Spleen (tissue), 11 donors: ENCODE measurements around the gene HNRNPM. TPM values are rescaled to one million over a fixed set of nuclear protein-coding genes. Genes with fewer than 3 reads are reported as not detected.

ENCODE experiments used
- DNase-seq: peaks from one replicate; pipeline ENCODE4 v3.0.0-alpha.2; 2020
- H3K27ac ChIP-seq, 8 donors: fragments of 200-600 bp; sonication (generic) in 7 of 8; 1 replicate in 4 of 8; 2 replicates in 4 of 8; pipeline versions ENCODE4 v1.5.0 to v1.8.0; 2016 to 2021; ENCODE audit warnings: inconsistent platforms in 4 of 8, mild to moderate bottlenecking in 4 of 8, moderate library complexity in 1 of 8
- H3K27me3 ChIP-seq, 7 donors: fragments of 200-600 bp; sonication (generic) in 6 of 7; replicated peaks in 1 of 7; 1 replicate in 4 of 7; 2 replicates in 3 of 7; pipeline versions ENCODE4 v1.5.0 to v1.8.0; 2016 to 2021; ENCODE audit warnings: inconsistent platforms in 3 of 7, mild to moderate bottlenecking in 1 of 7
- H3K36me3 ChIP-seq, 6 donors: fragments of 200-600 bp; sonication (generic) in 5 of 6; 1 replicate in 4 of 6; 2 replicates in 2 of 6; pipeline versions ENCODE4 v1.5.0 to v1.8.0; 2016 to 2021; ENCODE audit warnings: inconsistent platforms in 2 of 6
- H3K4me1 ChIP-seq, 6 donors: fragments of 200-600 bp; sonication (generic) in 5 of 6; 1 replicate in 3 of 6; 2 replicates in 3 of 6; pipeline versions ENCODE4 v1.5.0 to v1.8.0; 2016 to 2021; ENCODE audit warnings: inconsistent platforms in 3 of 6
- H3K4me3 ChIP-seq, 8 donors: fragments of 200-600 bp; sonication (generic) in 7 of 8; 1 replicate in 4 of 8; 2 replicates in 4 of 8; pipeline versions ENCODE4 v1.5.0 to v1.8.0; 2016 to 2021; ENCODE audit warnings: inconsistent platforms in 4 of 8, mild to moderate bottlenecking in 4 of 8, moderate library complexity in 2 of 8
- H3K9me3 ChIP-seq, 8 donors: fragments of 200-600 bp; sonication (generic) in 7 of 8; 1 replicate in 4 of 8; 2 replicates in 4 of 8; pipeline versions ENCODE4 v1.5.0 to v1.8.0; 2016 to 2021; ENCODE audit warnings: inconsistent platforms in 4 of 8
- CTCF ChIP-seq, 11 experiments: fragments of 200-600 bp in 7 of 11; fragments of 450-650 bp in 4 of 11; sonication (generic) in 4 of 11; IDR thresholded peaks in 8 of 11; conservative IDR thresholded peaks in 3 of 11; 1 replicate in 7 of 11; 2 replicates in 4 of 11; pipeline versions ENCODE4 v1.4.0 to v1.8.0; 2016 to 2021; ENCODE audit warnings: antibody characterized with exemption in 11 of 11, inconsistent platforms in 4 of 11, mild to moderate bottlenecking in 1 of 11
- POLR2A ChIP-seq, 3 donors: fragments of 450-650 bp; IDR thresholded peaks; one replicate each; pipeline ENCODE4 v1.5.1; 2017; ENCODE audit warnings: antibody characterized with exemption in 3 of 3, mild to moderate bottlenecking in 1 of 3
- POLR2AphosphoS5 ChIP-seq, 3 donors: sonication (generic); formaldehyde crosslinking; IDR thresholded peaks; one replicate each; pipeline ENCODE4 v1.5.1; 2017; ENCODE audit warnings: antibody characterized with exemption in 3 of 3
- WGBS, 5 donors: extraction: QIAGEN DNeasy Blood & Tissue Kit in 3 of 5; methylation state at CpG; one replicate each; pipeline versions ENCODE4 v1.1.5 to v1.1.7; 2013 to 2018; 5-methylcytosine and 5-hydroxymethylcytosine counted together
- intact Hi-C: fragments of 100-400 bp; cut with DNase I; formaldehyde crosslinking; loops from one replicate; pipeline ENCODE4 v1.15.0; 2023; ENCODE audit warnings: low total_unique reads
- polyA plus RNA-seq, 3 donors: library from polyadenylated mRNA; stranded (reverse); fragments of 200-250 nt; gene quantifications; one replicate each; pipeline ENCODE4 v1.2.1, GENCODE V29; 2013
- total RNA-seq, 7 donors: library from RNA; depleted of rRNA in 3 of 7; stranded (reverse); fragments of >200 nt in 3 of 7; fragmentation: NEBNext Ultra II Directional in 4 of 7; extraction: Animal tissue kit (Norgen Biotek cat#: 25700) in 4 of 7; gene quantifications; one replicate each; pipeline versions ENCODE4 v1.1.0 to v1.2.1, GENCODE V29; 2016 to 2021
- donor health status: healthy with polysubstance abuse.
- donor health status: DM: no; HTN: no; CAD: no; lungs with moderate emphysema.
- donor health status: DM: no; HTN: no; CAD: no.
- donor health status: Bipolar disorder and iron deficiency.
- donor health status: healthy.
- donor health status: DM: no; HTN: no; CAD: no.
- donor health status: DM: yes; HTN: yes; CAD: no.

The HNRNPM gene
- total and polyA plus RNA-seq, 10 donors = 77.1 to 229 (median 138) TPM

GRCh38 chr19:8458380-8458779 is 13.6 kb downstream of the HNRNPM start:
- Histone ChIP-seq H3K4me1 (peaks cover 42 to 100% (median 81%) of the 10 kb centered on the region in 6 donors), H3K9me3 (no peaks in the 10 kb centered on the region), H3K36me3 (peaks cover 0 to 88% (median 35%) of the 10 kb centered on the region in 6 donors), H3K27me3 (no peaks in the 10 kb centered on the region), H3K27ac (peak overlapping the region in 3 of 8 donors; percentile 3 to 26 (median 3)), H3K4me3 (no peak overlapping the region)
- peak in 1 of 3 donors; percentile 25 for TF ChIP-seq POLR2AphosphoS5 (IDR thresholded peaks at IDR 0.05)
- TF ChIP-seq POLR2A (IDR thresholded peaks at IDR 0.05) = no peak
- no peak for TF ChIP-seq CTCF (IDR thresholded peaks at IDR 0.05 in 8 of 11, conservative IDR thresholded peaks at IDR 0.05 in 3 of 11)
- WGBS, 5 donors = 67 to 81% (median 77%) methylated on average over 5 of the region's 5 CpGs
- intact Hi-C loops = no loop called here
- no peak for DNase-seq

GRCh38 chr19:8459095-8459494 is 14.3 kb downstream of the HNRNPM start:
- Histone ChIP-seq H3K9me3 (no peaks in the 10 kb centered on the region), H3K27me3 (no peaks in the 10 kb centered on the region), H3K27ac (peak overlapping the region in 1 of 8 donors; percentile 37), H3K4me1 (peaks cover 35 to 98% (median 74%) of the 10 kb centered on the region in 6 donors), H3K4me3 (no peak overlapping the region), H3K36me3 (peaks cover 0 to 91% (median 42%) of the 10 kb centered on the region in 6 donors)
- DNase-seq = no peak
- intact Hi-C loops = no loop called here
- TF ChIP-seq POLR2A (IDR thresholded peaks at IDR 0.05) (no peak), CTCF (IDR thresholded peaks at IDR 0.05 in 8 of 11, conservative IDR thresholded peaks at IDR 0.05 in 3 of 11) (no peak), POLR2AphosphoS5 (IDR thresholded peaks at IDR 0.05) (no peak)
- WGBS, 5 donors = 64 to 84% (median 71%) methylated on average over 7 of the region's 7 CpGs

GRCh38 chr19:8459520-8460270 is 14.9 kb downstream of the HNRNPM start:
- TF ChIP-seq POLR2A (IDR thresholded peaks at IDR 0.05) (no peak), POLR2AphosphoS5 (IDR thresholded peaks at IDR 0.05) (no peak), CTCF (IDR thresholded peaks at IDR 0.05 in 8 of 11, conservative IDR thresholded peaks at IDR 0.05 in 3 of 11) (no peak)
- DNase-seq = no peak
- H3K36me3 ChIP-seq = peaks cover 0 to 97% (median 48%) of the 10 kb centered on the region in 6 donors
- H3K27ac ChIP-seq = peak overlapping the region in 3 of 8 donors; percentile 12 to 37 (median 29)
- no peaks in the 10 kb centered on the region for H3K27me3 ChIP-seq
- no peak overlapping the region for H3K4me3 ChIP-seq
- no peaks in the 10 kb centered on the region for H3K9me3 ChIP-seq
- intact Hi-C loops = no loop called here
- H3K4me1 ChIP-seq = peaks cover 29 to 95% (median 68%) of the 10 kb centered on the region in 6 donors
- 62 to 79% (median 76%) methylated on average over 6 of the region's 6 CpGs for WGBS, 5 donors

DNA sequence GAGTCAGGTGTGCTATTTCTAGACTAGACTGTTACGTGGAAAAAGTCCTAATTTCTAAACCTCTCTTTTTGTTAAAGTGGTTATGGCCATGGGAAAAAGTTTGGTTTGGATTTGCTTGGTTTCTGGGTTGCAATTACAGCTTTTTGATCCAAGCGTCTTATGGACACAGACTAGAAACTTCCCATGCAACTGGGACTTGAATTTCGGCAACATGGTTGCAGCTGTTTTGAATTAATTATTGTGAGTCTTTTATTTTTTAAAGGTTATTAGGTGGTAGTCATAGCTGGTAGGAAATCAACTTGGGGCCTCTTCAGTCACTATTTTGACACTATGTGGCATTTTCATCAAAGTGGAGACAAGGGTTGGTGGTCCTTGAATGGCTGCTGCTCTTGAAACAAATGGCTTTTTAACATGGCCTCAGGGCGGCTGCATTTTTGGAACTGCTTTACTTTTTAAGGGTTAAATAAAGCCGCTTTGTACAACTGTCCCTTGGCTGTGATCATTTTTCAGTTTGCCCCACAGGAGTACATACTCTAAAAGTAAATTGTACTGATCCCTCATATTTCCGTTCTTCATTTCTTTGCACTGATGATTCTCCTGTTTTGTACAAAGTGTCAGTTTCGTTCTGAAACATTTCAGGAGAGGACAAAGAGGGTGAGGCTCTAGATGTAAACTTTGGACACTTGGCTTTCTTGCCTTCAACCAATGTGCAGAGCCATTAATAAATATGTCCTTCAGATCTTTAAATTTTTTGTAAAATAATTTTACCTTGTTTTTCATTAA is 15.9 kb downstream of the HNRNPM start:
- DNase-seq = no peak
- peak overlapping the region in 2 of 8 donors; percentile 29 to 37 for H3K27ac ChIP-seq
- intact Hi-C loops = no loop called here

More for the DNA sequence above, 15.9 kb downstream of the HNRNPM start:
- Histone ChIP-seq H3K4me1 (peaks cover 29 to 85% (median 58%) of the 10 kb centered on the region in 6 donors), H3K4me3 (no peak overlapping the region), H3K27me3 (no peaks in the 10 kb centered on the region), H3K9me3 (no peaks in the 10 kb centered on the region), H3K36me3 (peaks cover 0 to 97% (median 52%) of the 10 kb centered on the region in 6 donors)
- 67 to 79% (median 76%) methylated on average over 7 of the region's 7 CpGs for WGBS, 5 donors
- TF ChIP-seq CTCF (IDR thresholded peaks at IDR 0.05 in 8 of 11, conservative IDR thresholded peaks at IDR 0.05 in 3 of 11) = no peak
- no peak for TF ChIP-seq POLR2AphosphoS5 (IDR thresholded peaks at IDR 0.05)
- no peak for TF ChIP-seq POLR2A (IDR thresholded peaks at IDR 0.05)
